Activated CD8-positive, alpha-beta memory T cell treated with anti-CD3 and anti-CD28 coated beads, Interleukin-2, amount 10 ng/mL, durations not matched to agents 7 days and 5 days (primary cell): ENCODE results near the gene COTL1. TPM values are rescaled to one million over a fixed set of nuclear protein-coding genes. Genes with fewer than 3 reads are reported as not detected.
"Not testable (repeated sequence)": the region's sequence is repeated elsewhere in the genome, so short reads cannot be mapped to it uniquely, and the experiment has no call there.

Source experiments
- ATAC-seq: fragments of 150-1000 bp; cut with Tn5 transposase; one replicate; pipeline ENCODE4 v1.10.0; 2021; ENCODE audit warnings: moderate library complexity
- CTCF ChIA-PET: fragments of 350-600 bp; sonication (Branson Sonifier 250); formaldehyde crosslinking; loops from one replicate; lab custom pipeline; 2021; ENCODE audit warnings: antibody characterized with exemption; lab: Charles Lee
- DNase-seq: peaks from one replicate; pipeline ENCODE4 v3.0.0-alpha.2; 2020
- H3K27ac Mint-ChIP-seq: one replicate; pipeline ENCODE4 v1.8.0; 2021; ENCODE audit warnings: mild to moderate bottlenecking, mixed read lengths
- H3K27me3 Mint-ChIP-seq: one replicate; pipeline ENCODE4 v1.8.0; 2021; ENCODE audit warnings: mixed read lengths
- H3K36me3 Mint-ChIP-seq: one replicate; pipeline ENCODE4 v1.8.0; 2021; ENCODE audit warnings: mild to moderate bottlenecking, mixed read lengths
- H3K4me1 Mint-ChIP-seq: one replicate; pipeline ENCODE4 v1.8.0; 2021; ENCODE audit warnings: mixed read lengths
- H3K4me3 Mint-ChIP-seq: one replicate; pipeline ENCODE4 v1.8.0; 2021; ENCODE audit warnings: mild to moderate bottlenecking, moderate library complexity, mixed read lengths
- H3K9me3 Mint-ChIP-seq: one replicate; pipeline ENCODE4 v1.8.0; 2022; ENCODE audit warnings: low read depth, mixed read lengths
- total RNA-seq, 2 experiments: library from RNA; stranded (reverse); gene quantifications; one replicate each; pipeline ENCODE4 v1.2.3, GENCODE V29; 2021

The COTL1 gene
- total RNA-seq, 2 experiments from 2014 or later = 1,052 to 1,190 TPM

- Mint-ChIP-seq H3K27me3 (peaks cover 29% of the 10 kb centered on the region), H3K36me3 (peaks cover 1% of the 10 kb centered on the region), H3K9me3 (no peaks in the 10 kb centered on the region), H3K27ac (no peak overlapping the region), H3K4me1 (peaks cover 35% of the 10 kb centered on the region), H3K4me3 (no peak overlapping the region)
- ATAC-seq (no peak), DNase-seq (no peak)
- CTCF ChIA-PET = interaction anchor here (0.8 to 1.5 kb wide), 7 partner anchors 8 to 101 kb away, joined by 3 to 5 read pairs (median 4); no protein-coding TSS in a partner anchor
Observed at GRCh38 chr16:84637709-84638108, 19.8 kb upstream of the COTL1 start.

DNA sequence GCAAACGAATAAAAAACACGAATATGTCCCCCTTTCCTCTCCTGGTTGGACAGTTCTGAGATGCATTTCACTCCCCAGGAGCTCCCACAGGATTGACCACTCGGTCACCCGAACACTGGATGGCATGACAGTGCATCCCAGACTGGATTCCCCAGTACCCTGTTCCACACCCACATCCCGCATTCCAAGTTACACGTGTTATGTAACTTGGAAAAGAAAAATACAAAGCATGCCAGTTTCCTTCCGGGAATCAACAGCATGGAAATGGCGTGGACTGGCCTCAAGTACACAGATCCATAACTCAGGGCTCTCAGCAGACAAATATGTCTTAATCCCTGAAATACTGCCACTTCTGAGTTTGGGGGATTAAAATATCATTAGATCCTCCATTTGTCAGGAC is 17.8 kb upstream of the COTL1 start:
- CTCF ChIA-PET = interaction anchor here (0.7 to 0.8 kb wide), 2 partner anchors 13 to 103 kb away, joined by 3 read pairs; no protein-coding TSS in a partner anchor
- no peak for ATAC-seq
- peaks cover 39% of the 10 kb centered on the region for H3K4me1 Mint-ChIP-seq

DNA sequence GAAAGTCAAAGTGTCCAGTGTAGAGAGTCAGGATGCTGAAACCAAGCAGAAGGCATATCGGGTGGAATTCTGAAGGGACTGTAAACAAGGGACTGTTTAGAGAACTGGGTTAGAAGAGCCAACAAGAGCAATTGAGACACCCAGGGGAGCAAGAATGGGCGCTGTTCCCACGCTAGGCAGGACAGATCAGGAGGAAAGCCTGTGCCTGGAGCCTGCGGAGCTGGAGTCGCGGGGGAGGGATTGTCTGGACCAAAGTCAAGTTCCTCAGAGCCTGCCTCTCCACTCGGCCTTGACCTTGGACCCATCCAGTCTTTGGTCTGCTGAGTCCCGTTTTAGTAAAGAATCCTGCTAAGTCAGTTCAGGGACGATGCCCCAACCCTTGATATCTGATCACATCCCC is 15.7 kb upstream of the COTL1 start:
- no peak overlapping the region for H3K4me3 Mint-ChIP-seq
- H3K36me3 Mint-ChIP-seq = no peaks in the 10 kb centered on the region
- ATAC-seq (no peak), DNase-seq (no peak)
- no peaks in the 10 kb centered on the region for H3K9me3 Mint-ChIP-seq
- peaks cover 31% of the 10 kb centered on the region for H3K4me1 Mint-ChIP-seq
- CTCF ChIA-PET = no interaction called here
- no peak overlapping the region for H3K27ac Mint-ChIP-seq
- peaks cover 50% of the 10 kb centered on the region for H3K27me3 Mint-ChIP-seq

More for the DNA sequence above, 17.8 kb upstream of the COTL1 start:
- Mint-ChIP-seq H3K4me3 (no peak overlapping the region), H3K27me3 (peaks cover 41% of the 10 kb centered on the region), H3K27ac (no peak overlapping the region), H3K9me3 (no peaks in the 10 kb centered on the region), H3K36me3 (peaks cover 1% of the 10 kb centered on the region)
- DNase-seq = no peak

DNA sequence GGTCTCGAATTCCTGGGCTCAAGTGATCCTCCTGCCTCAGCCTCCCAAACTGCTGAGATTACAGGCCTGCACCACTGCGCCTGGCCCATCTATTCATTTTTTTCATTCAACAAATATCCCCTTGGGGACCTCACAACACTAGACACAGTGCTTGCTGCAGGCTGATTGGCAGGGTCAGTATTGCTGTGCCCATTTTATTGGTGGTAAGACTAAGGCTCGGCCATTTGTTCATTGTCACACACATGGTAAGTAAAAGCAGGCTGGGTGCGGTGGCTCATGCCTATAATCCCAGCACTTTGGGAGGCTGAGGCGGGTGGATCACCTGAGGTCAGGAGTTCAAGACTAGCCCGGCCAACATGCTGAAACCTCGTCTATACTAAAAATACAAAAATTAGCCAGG is 15.0 kb upstream of the COTL1 start:
- H3K9me3 Mint-ChIP-seq, ATAC-seq, DNase-seq, H3K27ac Mint-ChIP-seq, H3K36me3 Mint-ChIP-seq, CTCF ChIA-PET, H3K4me3 Mint-ChIP-seq: not testable (repeated sequence)
- H3K4me1 Mint-ChIP-seq = peaks cover 24% of the 10 kb centered on the region
- H3K27me3 Mint-ChIP-seq = peaks cover 56% of the 10 kb centered on the region

DNA sequence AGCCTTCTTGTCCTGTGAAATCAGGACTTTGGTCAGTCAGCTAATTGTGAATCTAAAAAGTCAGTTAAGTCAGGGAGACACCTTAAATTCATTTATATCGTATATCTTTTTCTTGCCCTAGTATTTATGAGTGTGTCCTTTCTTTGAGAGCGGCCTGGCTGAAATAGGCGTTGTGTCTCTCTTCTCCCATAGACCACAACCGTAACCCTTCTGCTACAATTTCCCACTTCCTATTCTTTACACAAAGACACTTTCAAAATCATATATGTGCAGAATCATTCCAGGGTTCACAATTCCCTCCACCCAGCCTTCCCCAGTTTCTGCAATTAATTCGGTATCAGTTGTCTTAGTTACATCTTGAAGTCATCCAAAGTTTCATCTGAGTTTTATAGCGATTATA is 14.0 kb upstream of the COTL1 start:
- H3K27ac Mint-ChIP-seq = no peak overlapping the region
- H3K9me3 Mint-ChIP-seq = no peaks in the 10 kb centered on the region
- CTCF ChIA-PET = interaction anchor here (0.8 to 1.7 kb wide), 2 partner anchors 91 to 94 kb away, joined by 3 to 5 read pairs; no protein-coding TSS in a partner anchor
- ATAC-seq (no peak), DNase-seq (no peak)
- peaks cover 22% of the 10 kb centered on the region for H3K4me1 Mint-ChIP-seq
- peaks cover 58% of the 10 kb centered on the region for H3K27me3 Mint-ChIP-seq
- no peak overlapping the region for H3K4me3 Mint-ChIP-seq
- H3K36me3 Mint-ChIP-seq = no peaks in the 10 kb centered on the region

- Mint-ChIP-seq H3K9me3 (no peaks in the 10 kb centered on the region), H3K36me3 (no peaks in the 10 kb centered on the region), H3K4me1 (peaks cover 22% of the 10 kb centered on the region), H3K27me3 (peaks cover 59% of the 10 kb centered on the region), H3K4me3 (no peak overlapping the region), H3K27ac (no peak overlapping the region)
- ATAC-seq (peak; percentile 45), DNase-seq (no peak)
- CTCF ChIA-PET = interaction anchor here (0.8 to 1.7 kb wide), 2 partner anchors 92 to 95 kb away, joined by 3 to 5 read pairs; no protein-coding TSS in a partner anchor
Observed at GRCh38 chr16:84631153-84631466, 13.2 kb upstream of the COTL1 start.

DNA sequence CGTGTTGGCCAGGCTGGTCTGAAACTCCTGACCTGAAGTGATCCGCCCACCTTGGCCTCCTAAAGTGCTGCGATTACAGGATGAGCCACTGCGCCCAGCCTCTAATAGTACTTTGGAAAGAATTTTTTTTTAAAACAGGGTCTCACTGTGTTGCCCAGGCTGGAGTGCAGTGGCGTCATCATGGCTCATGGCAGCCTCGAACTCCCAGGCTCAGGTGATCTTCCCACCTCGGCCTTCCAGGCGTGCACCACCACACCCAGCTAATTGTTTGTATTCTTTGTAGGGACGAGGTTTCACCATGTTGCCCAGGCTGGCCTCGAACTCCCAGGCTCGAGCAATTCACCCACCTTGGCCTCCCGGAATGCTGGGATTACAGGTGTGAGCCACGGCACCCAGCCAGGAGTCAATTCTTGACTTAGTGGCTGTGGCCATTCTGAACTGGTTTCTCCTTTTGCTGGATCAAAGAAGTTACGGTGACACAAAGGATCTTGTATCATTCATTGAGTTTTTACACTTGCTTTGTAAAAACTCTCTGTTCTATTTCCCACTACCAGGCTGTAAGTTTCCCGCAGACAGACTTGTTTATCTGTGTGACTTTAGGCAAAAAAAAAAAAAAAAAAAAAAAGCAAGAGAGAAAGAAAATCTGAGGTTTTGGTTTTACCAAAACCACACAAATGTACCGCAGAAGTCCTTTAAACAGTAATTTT is 12.7 kb upstream of the COTL1 start:
- Mint-ChIP-seq H3K27ac (peak overlapping the region; percentile 60), H3K36me3 (no peaks in the 10 kb centered on the region), H3K4me1 (peaks cover 22% of the 10 kb centered on the region), H3K27me3 (peaks cover 54% of the 10 kb centered on the region), H3K9me3 (no peaks in the 10 kb centered on the region), H3K4me3 (peak overlapping the region; percentile 14)
- peak; percentile 40 for ATAC-seq
- DNase-seq = no peak
- CTCF ChIA-PET = interaction anchor here (1.7 to 2.6 kb wide), 2 partner anchors 94 to 95 kb away, joined by 5 to 11 read pairs; no protein-coding TSS in a partner anchor

DNA sequence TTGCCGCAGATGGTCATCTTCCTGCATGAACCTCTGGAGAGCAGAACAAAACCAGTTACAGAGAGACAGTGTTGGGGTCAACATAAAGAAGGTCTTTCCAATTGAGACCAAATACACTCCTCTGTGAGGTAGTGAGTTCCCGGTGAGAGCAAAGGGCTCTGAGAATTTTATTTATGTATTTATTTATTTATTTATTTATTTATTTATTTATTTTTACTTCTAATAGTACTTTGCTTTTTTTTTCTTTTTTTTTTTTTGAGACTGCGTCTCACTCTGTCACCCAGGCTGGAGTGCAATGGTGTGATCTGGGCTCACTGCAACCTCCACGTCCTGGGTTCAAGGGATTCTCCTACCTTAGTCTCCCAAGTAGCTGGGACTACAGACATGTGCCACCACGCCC is 12.1 kb upstream of the COTL1 start:
- H3K4me1 Mint-ChIP-seq = peaks cover 22% of the 10 kb centered on the region
- no peaks in the 10 kb centered on the region for H3K36me3 Mint-ChIP-seq
- ATAC-seq (no peak), DNase-seq (no peak)
- no peaks in the 10 kb centered on the region for H3K9me3 Mint-ChIP-seq
- CTCF ChIA-PET = interaction anchor here (0.7 to 2.6 kb wide), 4 partner anchors 8 to 109 kb away, joined by 3 to 11 read pairs (median 3); no protein-coding TSS in a partner anchor
- no peak overlapping the region for H3K4me3 Mint-ChIP-seq
- peaks cover 50% of the 10 kb centered on the region for H3K27me3 Mint-ChIP-seq
- no peak overlapping the region for H3K27ac Mint-ChIP-seq

GRCh38 chr16:84629580-84629979 is 11.7 kb upstream of the COTL1 start:
- peaks cover 51% of the 10 kb centered on the region for H3K27me3 Mint-ChIP-seq
- H3K36me3 Mint-ChIP-seq = no peaks in the 10 kb centered on the region
- ATAC-seq (no peak), DNase-seq (no peak)
- H3K4me1 Mint-ChIP-seq = peaks cover 22% of the 10 kb centered on the region
- no peaks in the 10 kb centered on the region for H3K9me3 Mint-ChIP-seq
- CTCF ChIA-PET = interaction anchor here (0.7 to 2.6 kb wide), 4 partner anchors 8 to 109 kb away, joined by 3 to 11 read pairs (median 3); no protein-coding TSS in a partner anchor
- no peak overlapping the region for H3K27ac Mint-ChIP-seq
- H3K4me3 Mint-ChIP-seq = no peak overlapping the region

GRCh38 chr16:84628226-84628731 is 10.4 kb upstream of the COTL1 start:
- Mint-ChIP-seq H3K27me3 (peaks cover 53% of the 10 kb centered on the region), H3K4me1 (peaks cover 22% of the 10 kb centered on the region), H3K36me3 (no peaks in the 10 kb centered on the region), H3K9me3 (no peaks in the 10 kb centered on the region), H3K27ac (no peak overlapping the region), H3K4me3 (no peak overlapping the region)
- CTCF ChIA-PET = interaction anchor here (0.5 to 2.6 kb wide), 4 partner anchors 49 to 118 kb away, joined by 3 to 11 read pairs (median 4); no protein-coding TSS in a partner anchor
- ATAC-seq (no peak), DNase-seq (no peak)

GRCh38 chr16:84625556-84625955 is 7.7 kb upstream of the COTL1 start:
- peaks cover 38% of the 10 kb centered on the region for H3K27me3 Mint-ChIP-seq
- no peak overlapping the region for H3K27ac Mint-ChIP-seq
- ATAC-seq (no peak), DNase-seq (no peak)
- CTCF ChIA-PET = interaction anchor here (1.0 kb wide), 1 partner anchor 100 kb away, joined by 3 read pairs; no protein-coding TSS in a partner anchor
- no peaks in the 10 kb centered on the region for H3K9me3 Mint-ChIP-seq
- H3K4me3 Mint-ChIP-seq = no peak overlapping the region
- no peaks in the 10 kb centered on the region for H3K36me3 Mint-ChIP-seq
- H3K4me1 Mint-ChIP-seq = peaks cover 13% of the 10 kb centered on the region

DNA sequence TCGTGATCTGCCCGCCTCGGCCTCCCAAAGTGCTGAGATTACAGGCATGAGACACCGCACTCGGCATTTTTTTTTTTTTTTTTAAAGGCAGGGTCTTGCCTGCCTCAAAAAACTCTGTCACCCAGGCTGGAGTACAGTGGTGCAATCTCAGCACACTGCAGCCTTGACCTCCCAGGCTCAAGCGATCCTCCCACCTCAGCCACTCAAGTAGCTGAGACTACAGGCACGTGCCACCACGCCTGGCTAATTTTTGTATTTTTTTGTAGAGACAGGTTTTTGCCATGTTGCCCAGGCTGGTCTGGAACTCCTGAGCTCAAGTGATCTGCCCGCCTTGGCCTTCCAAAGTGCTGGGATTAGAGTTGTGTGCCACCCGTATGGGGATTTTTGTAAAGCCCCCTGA is 3.0 kb upstream of the COTL1 start:
- peaks cover 15% of the 10 kb centered on the region for H3K36me3 Mint-ChIP-seq
- not testable (repeated sequence) for H3K27ac Mint-ChIP-seq, DNase-seq, H3K4me3 Mint-ChIP-seq, H3K9me3 Mint-ChIP-seq, ATAC-seq
- CTCF ChIA-PET = interaction anchor here (0.8 to 4.3 kb wide), 14 partner anchors 13 to 344 kb away, joined by 3 to 127 read pairs (median 5); partner anchors contain the start of gene MEAK7
- H3K27me3 Mint-ChIP-seq = peaks cover 30% of the 10 kb centered on the region
- H3K4me1 Mint-ChIP-seq = peaks cover 18% of the 10 kb centered on the region

DNA sequence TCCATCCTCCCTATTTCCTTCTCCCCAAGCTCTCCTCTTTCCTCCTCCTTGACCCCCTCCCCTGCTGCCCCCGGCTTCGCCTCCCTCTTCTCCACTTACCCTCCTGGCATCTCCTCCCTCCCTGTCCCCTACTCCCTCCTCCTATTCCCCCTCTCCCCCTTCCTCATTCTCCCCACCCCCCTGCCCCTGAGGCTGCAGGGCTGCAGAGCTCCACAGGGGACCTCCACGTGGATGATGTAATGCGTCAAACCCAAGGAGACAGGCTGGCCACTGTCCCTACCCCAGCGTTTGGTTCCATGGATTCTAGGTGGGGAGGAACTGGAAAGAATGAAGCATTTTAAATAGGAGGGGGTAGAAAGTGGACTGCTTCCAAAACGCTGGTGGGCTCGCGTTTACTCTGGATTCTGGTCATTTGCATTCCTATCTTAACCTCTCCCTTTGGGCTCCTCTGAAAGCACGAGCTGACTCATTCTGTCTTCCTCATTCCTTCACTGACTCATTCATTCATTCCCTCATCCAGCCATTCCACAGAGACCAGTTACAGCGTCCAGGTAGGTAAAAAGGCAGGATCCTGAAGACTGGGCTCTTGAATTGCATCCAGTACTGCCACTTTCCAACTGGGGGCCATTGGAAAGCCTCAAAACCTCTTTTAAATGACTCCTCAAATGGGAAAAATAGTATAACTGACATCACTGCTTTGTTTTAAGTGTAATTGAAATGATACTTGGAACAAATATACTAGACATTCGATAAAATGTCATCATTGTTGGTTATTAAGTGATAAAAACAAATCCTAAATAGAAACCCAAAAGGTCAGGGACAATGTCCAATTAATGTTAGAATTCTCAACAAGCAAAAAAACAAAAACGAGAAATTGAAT is 943 bp upstream of the COTL1 start:
- Mint-ChIP-seq H3K4me3 (peak overlapping the region; percentile 96), H3K36me3 (peaks cover 36% of the 10 kb centered on the region), H3K27ac (no peak overlapping the region), H3K9me3 (no peaks in the 10 kb centered on the region), H3K4me1 (peaks cover 32% of the 10 kb centered on the region), H3K27me3 (peaks cover 21% of the 10 kb centered on the region)
- ATAC-seq (no peak), DNase-seq (no peak)
- CTCF ChIA-PET = interaction anchor here (0.9 to 9.7 kb wide), 9 partner anchors 19 to 342 kb away, joined by 3 to 88 read pairs (median 5); no protein-coding TSS in a partner anchor
